ENCODE data around the gene JAKMIP1.

The JAKMIP1 gene

GRCh38 chr4:6119507-6120020, 80.8 kb downstream of the JAKMIP1 start:
- no peak for DNase-seq (ENCODE audit: low read depth)

- no peak for DNase-seq (ENCODE audit: low read depth)
These were observed 82.1 kb downstream of the JAKMIP1 start for GRCh38 chr4:6118201-6118600.

- no peak for DNase-seq (ENCODE audit: low read depth)
These were observed 83.6 kb downstream of the JAKMIP1 start for GRCh38 chr4:6116696-6117285.

GRCh38 chr4:6115746-6116586, 84.4 kb downstream of the JAKMIP1 start:
- no peak for DNase-seq (ENCODE audit: low read depth)

- DNase-seq (ENCODE audit: low read depth): no peak
These were observed 85.0 kb downstream of the JAKMIP1 start for GRCh38 chr4:6115342-6115741.

GRCh38 chr4:6114601-6115000, 85.7 kb downstream of the JAKMIP1 start:
- no peak for DNase-seq (ENCODE audit: low read depth)

- DNase-seq (ENCODE audit: low read depth): no peak
These were observed 86.2 kb downstream of the JAKMIP1 start for GRCh38 chr4:6114181-6114580.

GRCh38 chr4:6113641-6114040, 86.7 kb downstream of the JAKMIP1 start:
- DNase-seq (ENCODE audit: low read depth): no peak

GRCh38 chr4:6112606-6113290, 87.6 kb downstream of the JAKMIP1 start:
- DNase-seq (ENCODE audit: low read depth): no peak

GRCh38 chr4:6111354-6111960, 88.9 kb downstream of the JAKMIP1 start:
- no peak for DNase-seq (ENCODE audit: low read depth)

- no peak for DNase-seq (ENCODE audit: low read depth)
These were observed 89.5 kb downstream of the JAKMIP1 start for GRCh38 chr4:6110681-6111353.

GRCh38 chr4:6109842-6110560, 90.3 kb downstream of the JAKMIP1 start:
- DNase-seq (ENCODE audit: low read depth): no peak

GRCh38 chr4:6107886-6108285, 92.5 kb downstream of the JAKMIP1 start:
- no peak for DNase-seq (ENCODE audit: low read depth)

GRCh38 chr4:6107114-6107791, 93.1 kb downstream of the JAKMIP1 start:
- no peak for DNase-seq (ENCODE audit: low read depth)

- no peak for DNase-seq (ENCODE audit: low read depth)
These were observed 94.2 kb downstream of the JAKMIP1 start for GRCh38 chr4:6106156-6106555.

- no peak for DNase-seq (ENCODE audit: low read depth)
These were observed 94.9 kb downstream of the JAKMIP1 start for GRCh38 chr4:6105311-6105911.

GRCh38 chr4:6104541-6105130, 95.7 kb downstream of the JAKMIP1 start:
- DNase-seq (ENCODE audit: low read depth): no peak

GRCh38 chr4:6097581-6097980, 102.8 kb downstream of the JAKMIP1 start:
- DNase-seq (ENCODE audit: low read depth): no peak

GRCh38 chr4:6095897-6096296, 104.5 kb downstream of the JAKMIP1 start:
- no peak for DNase-seq (ENCODE audit: low read depth)

All from activated T-helper 9 cell treated with anti-CD3 and anti-CD28 coated beads, Interleukin-2, amount 50 U/mL, for 16 hours (primary cell).